SK-N-SH (cell line): ENCODE results near the gene CPNE4. TPM values are rescaled to one million over a fixed set of nuclear protein-coding genes. Genes with fewer than 3 reads are reported as not detected.

ENCODE experiments used
- CTCF ChIA-PET: fragments of 300-600, 350-600 bp; formaldehyde crosslinking; extraction: SDS; loops from one replicate; lab custom pipeline; 2021; lab: Yijun Ruan, JAX
- POLR2A ChIA-PET: fragments of 350-600 bp; sonication (Branson Sonifier 250); formaldehyde crosslinking; extraction: SDS; loops from one replicate; lab custom pipeline; 2020; ENCODE audit warnings: antibody characterized with exemption, inconsistent platforms; lab: Yijun Ruan, JAX
- DNase-seq: peaks from one replicate; pipeline ENCODE4 v3.0.0; 2012
- H2AFZ ChIP-seq: fragments of 200-600 bp; sonication (generic); 2 replicates; pipeline ENCODE4 v1.8.1; 2016; ENCODE audit warnings: antibody characterized with exemption, mild to moderate bottlenecking, low read depth
- H3F3A ChIP-seq: fragments of 200-600 bp; sonication (generic); replicated peaks from 2 replicates; pipeline ENCODE3; 2016; ENCODE audit warnings: antibody characterized with exemption, mild to moderate bottlenecking; ENCODE audit not compliant: insufficient read depth
- H3K27ac ChIP-seq, 2 experiments: fragments of 200-500 bp in 1 of 2; fragments of 200-600 bp in 1 of 2; sonication (Bioruptor generic) in 1 of 2; sonication (generic), shearing (Covaris generic) in 1 of 2; 2 replicates each; pipeline versions ENCODE4 v1.5.1 to v1.6.1; 2014 to 2016; ENCODE audit warnings: low read depth in 2 of 2, inconsistent platforms in 1 of 2, low read length in 1 of 2, mild to moderate bottlenecking in 1 of 2, mixed read lengths in 1 of 2
- H3K27me3 ChIP-seq: fragments of 200-600 bp; sonication (generic), shearing (Covaris generic); 2 replicates; pipeline ENCODE4 v1.6.1; 2016; ENCODE audit warnings: mixed run types; ENCODE audit not compliant: insufficient read depth
- H3K36me3 ChIP-seq, 2 experiments: fragments of 200-500 bp in 1 of 2; fragments of 200-600 bp in 1 of 2; sonication (Bioruptor generic) in 1 of 2; sonication (generic) in 1 of 2; replicated peaks in 1 of 2; 2 replicates each; pipeline versions ENCODE3 to v1.5.1; 2014 to 2016; ENCODE audit warnings: low read length in 1 of 2, mild to moderate bottlenecking in 1 of 2; ENCODE audit not compliant: insufficient read depth in 2 of 2, control insufficient read depth in 1 of 2
- H3K4me1 ChIP-seq, 2 experiments: fragments of 200-500 bp in 1 of 2; fragments of 200-600 bp in 1 of 2; sonication (Bioruptor generic) in 1 of 2; sonication (generic), shearing (Covaris generic) in 1 of 2; 2 replicates each; pipeline versions ENCODE4 v1.5.1 to v1.6.1; 2014 to 2016; ENCODE audit warnings: low read depth in 1 of 2, low read length in 1 of 2, mixed run types in 1 of 2; ENCODE audit not compliant: insufficient read depth in 2 of 2, control insufficient read depth in 1 of 2
- H3K4me2 ChIP-seq: fragments of 200-600 bp; sonication (generic), shearing (Covaris generic); 2 replicates; pipeline ENCODE4 v1.6.1; 2017; ENCODE audit warnings: mixed run types
- H3K4me3 ChIP-seq, 2 experiments: fragments of 200-500 bp in 1 of 2; fragments of 200-600 bp in 1 of 2; sonication (Bioruptor generic) in 1 of 2; sonication (generic), shearing (Covaris generic) in 1 of 2; 2 replicates each; pipeline versions ENCODE4 v1.5.1 to v1.8.1; 2014 to 2016; ENCODE audit warnings: low read depth in 2 of 2, inconsistent platforms in 1 of 2, low read length in 1 of 2, mild to moderate bottlenecking in 1 of 2, mixed read lengths in 1 of 2, moderate library complexity in 1 of 2
- H3K79me2 ChIP-seq: fragments of 200-600 bp; sonication (generic); 2 replicates; pipeline ENCODE4 v1.8.1; 2017; ENCODE audit warnings: mild to moderate bottlenecking; ENCODE audit not compliant: insufficient read depth
- H3K9ac ChIP-seq: fragments of 200-600 bp; sonication (generic); 2 replicates; pipeline ENCODE4 v1.6.1; 2017; ENCODE audit warnings: mixed run types
- H3K9me2 ChIP-seq: fragments of 200-600 bp; sonication (generic); 2 replicates; pipeline ENCODE4 v1.6.1; 2017; ENCODE audit warnings: mixed run types
- H3K9me3 ChIP-seq: fragments of 200-600 bp; sonication (generic); 2 replicates; pipeline ENCODE4 v1.6.1; 2017; ENCODE audit warnings: mixed run types, mild to moderate bottlenecking, moderate library complexity
- H4K20me1 ChIP-seq: fragments of 200-600 bp; sonication (generic); 2 replicates; pipeline ENCODE4 v1.6.1; 2017; ENCODE audit warnings: mild to moderate bottlenecking, mixed run types; ENCODE audit not compliant: insufficient read depth
- CHD2 ChIP-seq: fragments of 150-350 bp; IDR thresholded peaks from 2 replicates; pipeline ENCODE4 v1.6.1; 2018; ENCODE audit warnings: low read length; ENCODE audit not compliant: partially characterized antibody
- ELF1 ChIP-seq: IDR thresholded peaks from 2 replicates; pipeline ENCODE4 v1.4.0; 2012
- EP300 ChIP-seq, 2 experiments: IDR thresholded peaks; 2 replicates each; pipeline versions ENCODE4 v1.4.0 to v1.6.1; 2012; ENCODE audit warnings: borderline replicate concordance in 1 of 2, low read depth in 1 of 2, low read length in 1 of 2
- EZH2phosphoT487 ChIP-seq: fragments of 200-600 bp; sonication (generic); IDR thresholded peaks from 2 replicates; pipeline ENCODE4 v1.6.1; 2017; ENCODE audit warnings: low read depth, mixed run types, mild to moderate bottlenecking, antibody characterized with exemption, moderate library complexity, borderline replicate concordance
- FOXJ3 ChIP-seq: sonication (generic); formaldehyde crosslinking; IDR thresholded peaks from 2 replicates; pipeline ENCODE4 v1.5.1; 2020; ENCODE audit warnings: mild to moderate bottlenecking, missing genetic modification reagents
- MEF2A ChIP-seq: IDR thresholded peaks from 2 replicates; pipeline ENCODE4 v1.4.0; 2012; ENCODE audit warnings: low read depth, borderline replicate concordance
- MXI1 ChIP-seq: IDR thresholded peaks from 2 replicates; pipeline ENCODE4 v1.6.1; 2012; ENCODE audit warnings: mild to moderate bottlenecking, low read depth, low read length, improper control_type of control experiment
- RAD21 ChIP-seq: IDR thresholded peaks from 2 replicates; pipeline ENCODE4 v1.6.1; 2012; ENCODE audit warnings: mild to moderate bottlenecking, low read length
- RCOR1 ChIP-seq: fragments of 150-350 bp; IDR thresholded peaks from 2 replicates; pipeline ENCODE4 v1.6.1; 2017; ENCODE audit warnings: antibody characterized with exemption, low read length
- RFX5 ChIP-seq: IDR thresholded peaks from 2 replicates; pipeline ENCODE4 v1.6.1; 2012; ENCODE audit warnings: mild to moderate bottlenecking, improper control_type of control experiment, low read length
- SIN3A ChIP-seq: IDR thresholded peaks from 2 replicates; pipeline ENCODE4 v1.6.1; 2012; ENCODE audit warnings: low read depth, mild to moderate bottlenecking, low read length, moderate library complexity, borderline replicate concordance
- SMC3 ChIP-seq: IDR thresholded peaks from 2 replicates; pipeline ENCODE4 v1.6.1; 2012; ENCODE audit warnings: low read depth, low read length, improper control_type of control experiment
- TAF1 ChIP-seq: IDR thresholded peaks from 2 replicates; pipeline ENCODE4 v1.6.1; 2012; ENCODE audit warnings: low read depth, mild to moderate bottlenecking, low read length, moderate library complexity, borderline replicate concordance
- TEAD4 ChIP-seq: IDR thresholded peaks from 2 replicates; pipeline ENCODE4 v1.4.0; 2012; ENCODE audit warnings: mild to moderate bottlenecking, borderline replicate concordance; ENCODE audit not compliant: insufficient read depth
- YY1 ChIP-seq: IDR thresholded peaks from 2 replicates; pipeline ENCODE4 v1.4.0; 2012; ENCODE audit warnings: low read depth, mild to moderate bottlenecking
- WGBS: methylation state at CpG from one replicate; pipeline ENCODE4 v1.1.6; 2017; ENCODE audit warnings: low lambda C conversion rate; 5-methylcytosine and 5-hydroxymethylcytosine counted together
- polyA plus RNA-seq, 3 experiments: library from polyadenylated mRNA; depleted of rRNA; stranded (reverse); fragments of >200 nt; gene quantifications; 2 replicates each; pipeline ENCODE4 v1.2.3, GENCODE V29; 2012
- TF ChIP-seq, protein P1 (sequence below): IDR thresholded peaks from 2 replicates; pipeline ENCODE4 v1.4.0; 2012; ENCODE audit warnings: low read depth
- TF ChIP-seq, protein P2 (sequence below): fragments of 200-600 bp; sonication (generic); IDR thresholded peaks from 2 replicates; pipeline ENCODE4 v1.6.1; 2017; ENCODE audit warnings: antibody characterized with exemption, mild to moderate bottlenecking, moderate library complexity
- TF ChIP-seq, protein P3 (sequence below): IDR thresholded peaks from 2 replicates; pipeline ENCODE4 v1.4.0; 2012; ENCODE audit warnings: low read depth, borderline replicate concordance
- TF ChIP-seq, protein P4 (sequence below): IDR thresholded peaks from 2 replicates; pipeline ENCODE4; 2012
- TF ChIP-seq, protein P5 (sequence below): fragments of 150-350 bp; IDR thresholded peaks from 2 replicates; pipeline ENCODE4 v1.6.1; 2017; ENCODE audit warnings: antibody characterized with exemption, low read length, low read depth, borderline replicate concordance
- TF ChIP-seq, protein P6 (sequence below): fragments of 150-350 bp; IDR thresholded peaks from 2 replicates; pipeline ENCODE4 v1.6.1; 2016; ENCODE audit warnings: mild to moderate bottlenecking, low read depth, low read length

Gene CPNE4
- polyA plus RNA-seq, 1 of the 3 experiments (the other 2 are of a cell fraction) = not detected

DNA sequence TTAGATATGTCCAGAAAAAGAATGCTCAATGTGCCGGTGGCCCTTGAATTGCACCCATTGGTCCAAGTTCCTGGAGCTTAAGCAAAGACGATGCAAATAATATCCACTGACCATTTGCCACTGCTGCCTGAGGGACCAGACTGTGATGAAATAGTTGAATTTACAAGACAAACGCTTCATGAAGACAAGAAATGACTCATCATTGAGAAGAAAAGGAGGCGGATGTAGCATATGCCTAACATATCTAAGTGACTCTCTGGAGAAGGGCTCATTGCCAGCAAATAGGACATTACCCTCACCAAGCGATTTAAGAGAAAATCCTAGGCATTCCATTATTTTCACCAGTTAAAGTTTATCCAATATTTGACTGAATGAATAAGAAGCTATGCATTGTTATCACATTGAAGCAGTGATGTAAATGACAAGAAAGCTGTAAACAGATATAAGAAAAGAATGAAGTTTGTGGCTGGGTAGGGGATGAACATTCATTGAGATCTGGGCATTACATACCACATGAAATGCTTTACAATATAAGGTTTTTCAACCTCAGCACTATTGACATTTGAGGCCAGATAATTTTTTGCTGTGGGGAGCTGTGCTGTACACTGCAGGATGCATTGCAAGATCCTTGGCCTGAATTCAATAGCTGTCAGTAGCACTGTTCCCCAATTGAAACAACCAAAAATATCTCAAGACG is 48.9 kb upstream of the CPNE4 start:
- Histone ChIP-seq H3K4me1 (no peaks in the 10 kb centered on the region; a peak in 1 of 4 replicates), H3K9ac (no peak overlapping the region), H2AFZ (no peak overlapping the region), H3K9me2 (no peaks in the 10 kb centered on the region), H3K27ac (no peak overlapping the region), H3K79me2 (no peaks in the 10 kb centered on the region), H3K27me3 (no peaks in the 10 kb centered on the region), H4K20me1 (no peaks in the 10 kb centered on the region), H3K4me2 (no peak overlapping the region), H3K9me3 (no peaks in the 10 kb centered on the region), H3K4me3 (no peak overlapping the region), H3K36me3 (no peaks in the 10 kb centered on the region), H3F3A (no peaks in the 10 kb centered on the region)
- WGBS = 22% methylated on average over 6 of the region's 6 CpGs
- TF ChIP-seq TAF1 (no peak), MEF2A (no peak), MXI1 (no peak), SMC3 (no peak), FOXJ3 (no peak)
- TF ChIP-seq, protein P1, sequence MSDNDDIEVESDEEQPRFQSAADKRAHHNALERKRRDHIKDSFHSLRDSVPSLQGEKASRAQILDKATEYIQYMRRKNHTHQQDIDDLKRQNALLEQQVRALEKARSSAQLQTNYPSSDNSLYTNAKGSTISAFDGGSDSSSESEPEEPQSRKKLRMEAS = no peak
- TF ChIP-seq, protein P2, sequence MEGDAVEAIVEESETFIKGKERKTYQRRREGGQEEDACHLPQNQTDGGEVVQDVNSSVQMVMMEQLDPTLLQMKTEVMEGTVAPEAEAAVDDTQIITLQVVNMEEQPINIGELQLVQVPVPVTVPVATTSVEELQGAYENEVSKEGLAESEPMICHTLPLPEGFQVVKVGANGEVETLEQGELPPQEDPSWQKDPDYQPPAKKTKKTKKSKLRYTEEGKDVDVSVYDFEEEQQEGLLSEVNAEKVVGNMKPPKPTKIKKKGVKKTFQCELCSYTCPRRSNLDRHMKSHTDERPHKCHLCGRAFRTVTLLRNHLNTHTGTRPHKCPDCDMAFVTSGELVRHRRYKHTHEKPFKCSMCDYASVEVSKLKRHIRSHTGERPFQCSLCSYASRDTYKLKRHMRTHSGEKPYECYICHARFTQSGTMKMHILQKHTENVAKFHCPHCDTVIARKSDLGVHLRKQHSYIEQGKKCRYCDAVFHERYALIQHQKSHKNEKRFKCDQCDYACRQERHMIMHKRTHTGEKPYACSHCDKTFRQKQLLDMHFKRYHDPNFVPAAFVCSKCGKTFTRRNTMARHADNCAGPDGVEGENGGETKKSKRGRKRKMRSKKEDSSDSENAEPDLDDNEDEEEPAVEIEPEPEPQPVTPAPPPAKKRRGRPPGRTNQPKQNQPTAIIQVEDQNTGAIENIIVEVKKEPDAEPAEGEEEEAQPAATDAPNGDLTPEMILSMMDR = no peak
- ChIA-PET CTCF (interaction anchor here (0.9 to 1.4 kb wide), 2 partner anchors 49 to 259 kb away, joined by 3 to 5 read pairs; partner anchors contain the start of gene CPNE4), POLR2A (no interaction called here)
- no peak for DNase-seq

DNA sequence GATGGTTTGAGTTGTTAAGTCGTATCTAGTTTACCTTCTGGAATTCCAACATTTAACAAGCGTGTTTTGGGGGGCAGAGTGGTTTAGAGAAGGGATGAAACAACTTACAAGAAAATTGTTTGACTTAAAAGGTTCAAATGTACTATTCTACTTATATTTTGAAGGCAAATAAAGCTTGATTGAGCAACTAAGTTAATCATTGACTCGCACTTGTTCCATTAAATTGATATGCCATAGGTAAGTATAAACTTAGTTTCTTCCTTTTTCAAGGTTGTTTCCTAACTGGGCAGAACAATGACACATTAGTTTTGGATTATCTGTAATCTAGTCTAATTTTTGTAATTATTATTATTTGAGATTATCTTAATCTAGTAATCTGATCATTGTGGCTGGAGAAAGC is 48.3 kb upstream of the CPNE4 start:
- Histone ChIP-seq H3K4me2 (no peak overlapping the region), H3K9me3 (no peaks in the 10 kb centered on the region), H2AFZ (no peak overlapping the region), H3K36me3 (no peaks in the 10 kb centered on the region), H4K20me1 (no peaks in the 10 kb centered on the region), H3K9ac (no peak overlapping the region), H3K4me3 (no peak overlapping the region), H3K4me1 (no peaks in the 10 kb centered on the region; a peak in 1 of 4 replicates), H3K27ac (no peak overlapping the region), H3K79me2 (no peaks in the 10 kb centered on the region), H3F3A (no peaks in the 10 kb centered on the region), H3K9me2 (no peaks in the 10 kb centered on the region), H3K27me3 (no peaks in the 10 kb centered on the region)
- DNase-seq = no peak
- ChIA-PET POLR2A (no interaction called here), CTCF (no interaction called here)
- WGBS = 31% methylated on average over 3 of the region's 3 CpGs
- TF ChIP-seq YY1 (no peak), RCOR1 (no peak), RAD21 (no peak), RFX5 (no peak), EZH2phosphoT487 (no peak), TEAD4 (no peak), ELF1 (no peak), EP300 (IDR thresholded peaks at IDR 0.05; ENCODE audit: borderline replicate concordance in 1 of 2, low read depth in 1 of 2, low read length in 1 of 2) (no peak), CHD2 (no peak), MEF2A (no peak), SIN3A (no peak), MXI1 (no peak)
- TF ChIP-seq, protein P3, sequence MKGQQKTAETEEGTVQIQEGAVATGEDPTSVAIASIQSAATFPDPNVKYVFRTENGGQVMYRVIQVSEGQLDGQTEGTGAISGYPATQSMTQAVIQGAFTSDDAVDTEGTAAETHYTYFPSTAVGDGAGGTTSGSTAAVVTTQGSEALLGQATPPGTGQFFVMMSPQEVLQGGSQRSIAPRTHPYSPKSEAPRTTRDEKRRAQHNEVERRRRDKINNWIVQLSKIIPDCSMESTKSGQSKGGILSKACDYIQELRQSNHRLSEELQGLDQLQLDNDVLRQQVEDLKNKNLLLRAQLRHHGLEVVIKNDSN = no peak
- TF ChIP-seq, protein P4, sequence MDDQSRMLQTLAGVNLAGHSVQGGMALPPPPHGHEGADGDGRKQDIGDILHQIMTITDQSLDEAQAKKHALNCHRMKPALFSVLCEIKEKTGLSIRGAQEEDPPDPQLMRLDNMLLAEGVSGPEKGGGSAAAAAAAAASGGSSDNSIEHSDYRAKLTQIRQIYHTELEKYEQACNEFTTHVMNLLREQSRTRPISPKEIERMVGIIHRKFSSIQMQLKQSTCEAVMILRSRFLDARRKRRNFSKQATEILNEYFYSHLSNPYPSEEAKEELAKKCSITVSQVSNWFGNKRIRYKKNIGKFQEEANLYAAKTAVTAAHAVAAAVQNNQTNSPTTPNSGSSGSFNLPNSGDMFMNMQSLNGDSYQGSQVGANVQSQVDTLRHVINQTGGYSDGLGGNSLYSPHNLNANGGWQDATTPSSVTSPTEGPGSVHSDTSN = no peak
- TF ChIP-seq, protein P5, sequence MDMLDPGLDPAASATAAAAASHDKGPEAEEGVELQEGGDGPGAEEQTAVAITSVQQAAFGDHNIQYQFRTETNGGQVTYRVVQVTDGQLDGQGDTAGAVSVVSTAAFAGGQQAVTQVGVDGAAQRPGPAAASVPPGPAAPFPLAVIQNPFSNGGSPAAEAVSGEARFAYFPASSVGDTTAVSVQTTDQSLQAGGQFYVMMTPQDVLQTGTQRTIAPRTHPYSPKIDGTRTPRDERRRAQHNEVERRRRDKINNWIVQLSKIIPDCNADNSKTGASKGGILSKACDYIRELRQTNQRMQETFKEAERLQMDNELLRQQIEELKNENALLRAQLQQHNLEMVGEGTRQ = no peak
- TF ChIP-seq, protein P1 = no peak
- TF ChIP-seq, protein P6, sequence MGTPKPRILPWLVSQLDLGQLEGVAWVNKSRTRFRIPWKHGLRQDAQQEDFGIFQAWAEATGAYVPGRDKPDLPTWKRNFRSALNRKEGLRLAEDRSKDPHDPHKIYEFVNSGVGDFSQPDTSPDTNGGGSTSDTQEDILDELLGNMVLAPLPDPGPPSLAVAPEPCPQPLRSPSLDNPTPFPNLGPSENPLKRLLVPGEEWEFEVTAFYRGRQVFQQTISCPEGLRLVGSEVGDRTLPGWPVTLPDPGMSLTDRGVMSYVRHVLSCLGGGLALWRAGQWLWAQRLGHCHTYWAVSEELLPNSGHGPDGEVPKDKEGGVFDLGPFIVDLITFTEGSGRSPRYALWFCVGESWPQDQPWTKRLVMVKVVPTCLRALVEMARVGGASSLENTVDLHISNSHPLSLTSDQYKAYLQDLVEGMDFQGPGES = no peak
